ENCODE results near the gene RREB1.

Gene RREB1

GRCh38 chr6:7195339-7196018, 87.7 kb downstream of the RREB1 start:
- DNase-seq (ENCODE audit: low read depth): no peak

DNA sequence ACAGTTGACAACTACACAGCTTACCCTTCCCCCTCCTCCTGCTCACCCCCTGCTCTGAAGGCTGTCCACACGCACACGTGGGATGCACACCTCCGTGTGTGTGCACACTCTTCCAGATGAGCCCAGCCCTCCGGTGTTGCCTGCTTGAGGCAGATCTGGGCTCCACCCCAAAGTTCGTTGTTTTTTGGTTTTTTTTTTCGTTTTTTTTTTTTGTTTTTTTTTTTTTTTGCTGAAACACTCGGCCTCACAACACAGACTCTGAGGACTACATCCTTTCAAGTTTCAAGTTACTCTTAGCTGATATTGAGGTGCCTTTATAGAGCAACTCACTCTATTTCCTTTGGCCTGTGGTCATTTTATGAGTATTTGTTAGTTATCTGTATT, 88.2 kb downstream of the RREB1 start:
- no peak for DNase-seq (ENCODE audit: low read depth)

- DNase-seq (ENCODE audit: low read depth): no peak
These were observed 89.0 kb downstream of the RREB1 start for GRCh38 chr6:7196685-7197283.

- DNase-seq (ENCODE audit: low read depth): no peak
These were observed 90.0 kb downstream of the RREB1 start for GRCh38 chr6:7197747-7198146.

GRCh38 chr6:7198833-7199800, 91.4 kb downstream of the RREB1 start:
- DNase-seq (ENCODE audit: low read depth): no peak

DNA sequence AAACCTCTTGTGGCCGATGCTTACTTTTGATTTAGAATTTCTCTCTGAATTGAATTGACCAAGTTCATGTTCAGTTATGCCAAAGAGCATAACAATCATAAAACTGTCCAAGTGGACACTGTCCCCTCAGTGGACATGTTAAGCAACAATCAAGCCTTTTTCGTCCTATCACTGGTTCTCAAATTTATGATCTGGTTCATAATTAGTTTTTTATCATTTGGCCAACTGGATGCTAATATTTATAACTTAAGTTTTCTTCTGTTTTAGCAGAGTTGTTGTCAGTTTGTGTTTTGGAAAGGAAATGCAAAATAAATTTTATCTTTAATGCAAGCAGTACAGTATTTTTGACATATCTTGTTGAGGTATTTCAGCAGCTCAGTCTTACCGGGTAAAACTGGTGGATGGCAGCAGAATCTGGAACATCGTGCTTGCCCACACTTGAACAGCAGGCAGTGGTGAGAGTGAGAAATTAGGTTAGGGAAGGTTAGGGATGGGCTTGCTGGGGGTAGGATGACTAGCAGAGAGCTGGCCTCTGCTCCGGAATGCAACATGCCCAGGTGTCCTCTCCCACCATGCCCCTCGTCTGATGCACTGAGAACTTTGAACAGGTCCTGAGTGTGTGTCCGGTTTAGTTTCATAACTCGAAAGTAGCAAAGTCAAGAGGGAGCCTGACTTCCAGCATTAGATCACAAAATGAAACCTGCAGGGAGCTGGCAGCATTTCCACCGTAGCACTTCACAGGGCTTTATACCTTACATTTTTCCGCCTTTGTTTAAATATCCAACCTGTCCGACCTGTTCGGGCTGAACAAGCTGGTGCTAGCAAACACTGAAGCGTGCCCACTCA, 93.1 kb downstream of the RREB1 start:
- no peak for DNase-seq (ENCODE audit: low read depth)

- no peak for DNase-seq (ENCODE audit: low read depth)
These were observed 93.6 kb downstream of the RREB1 start for GRCh38 chr6:7201444-7201731.

GRCh38 chr6:7201732-7202541, 94.2 kb downstream of the RREB1 start:
- no peak for DNase-seq (ENCODE audit: low read depth)

DNA sequence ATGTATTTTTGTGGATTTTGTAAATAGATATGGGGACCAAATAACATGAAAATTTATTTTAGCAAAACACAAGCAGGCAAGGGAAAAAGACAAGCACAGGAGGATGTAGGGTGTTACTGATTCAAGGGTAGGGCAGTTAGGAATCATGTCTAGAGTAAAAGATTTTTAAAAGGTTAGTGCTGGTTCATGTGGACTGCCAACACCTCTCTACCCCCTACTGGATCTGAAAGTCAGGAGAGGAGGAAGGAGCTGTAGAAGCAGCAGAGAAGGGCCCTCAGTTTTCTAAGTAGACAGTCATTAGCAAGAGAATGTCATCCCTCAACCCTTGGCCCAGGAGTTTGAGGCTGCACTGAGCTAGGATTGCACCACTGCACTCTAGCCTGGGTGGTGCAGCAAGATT, 95.2 kb downstream of the RREB1 start:
- DNase-seq (ENCODE audit: low read depth): no peak

DNA sequence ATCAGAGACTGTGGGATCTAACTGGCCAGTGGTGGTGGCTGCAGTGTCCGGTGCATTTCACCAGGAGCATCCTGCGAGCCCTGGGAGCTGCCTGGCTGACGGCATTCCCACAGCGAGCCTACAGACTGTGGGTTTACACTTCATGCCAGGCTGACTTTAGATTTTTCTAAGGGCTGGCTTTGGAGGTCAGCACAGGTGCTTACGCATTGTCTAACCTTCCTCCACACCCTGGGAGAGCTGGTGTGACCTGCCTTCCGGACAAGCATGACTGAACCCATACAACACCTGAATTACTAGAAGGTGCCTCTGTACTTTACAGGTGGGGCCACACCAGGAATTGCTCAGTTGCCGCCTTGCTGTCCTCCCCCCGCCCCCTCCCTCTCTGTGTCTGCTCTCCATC, 96.2 kb downstream of the RREB1 start:
- DNase-seq (ENCODE audit: low read depth): no peak

- no peak for DNase-seq (ENCODE audit: low read depth)
These were observed 97.0 kb downstream of the RREB1 start for GRCh38 chr6:7204726-7205125.

DNA sequence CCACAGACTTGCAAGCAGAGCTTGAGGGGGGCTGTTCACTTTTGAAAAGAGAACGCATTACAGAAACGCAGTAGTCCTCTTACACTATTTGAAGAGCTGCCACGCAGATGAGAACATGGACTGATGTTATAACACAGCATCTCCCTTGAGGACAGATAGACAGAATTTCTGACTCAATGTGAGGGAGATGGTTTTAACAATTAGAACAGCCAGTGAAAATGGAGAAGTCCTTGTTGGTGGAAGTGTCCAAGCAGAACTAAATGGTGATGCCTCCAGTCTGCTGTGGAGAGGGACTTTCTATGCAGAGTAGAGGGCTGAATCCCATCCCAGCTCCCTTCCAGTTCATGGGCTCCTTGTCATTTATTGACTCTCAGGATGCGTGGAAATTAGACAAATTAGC, 100.0 kb downstream of the RREB1 start:
- no peak for DNase-seq (ENCODE audit: low read depth)

- DNase-seq (ENCODE audit: low read depth): no peak
These were observed 105.7 kb downstream of the RREB1 start for GRCh38 chr6:7213416-7213815.

GRCh38 chr6:7214468-7214867, 106.7 kb downstream of the RREB1 start:
- DNase-seq (ENCODE audit: low read depth): no peak

GRCh38 chr6:7215131-7215530, 107.4 kb downstream of the RREB1 start:
- no peak for DNase-seq (ENCODE audit: low read depth)

DNA sequence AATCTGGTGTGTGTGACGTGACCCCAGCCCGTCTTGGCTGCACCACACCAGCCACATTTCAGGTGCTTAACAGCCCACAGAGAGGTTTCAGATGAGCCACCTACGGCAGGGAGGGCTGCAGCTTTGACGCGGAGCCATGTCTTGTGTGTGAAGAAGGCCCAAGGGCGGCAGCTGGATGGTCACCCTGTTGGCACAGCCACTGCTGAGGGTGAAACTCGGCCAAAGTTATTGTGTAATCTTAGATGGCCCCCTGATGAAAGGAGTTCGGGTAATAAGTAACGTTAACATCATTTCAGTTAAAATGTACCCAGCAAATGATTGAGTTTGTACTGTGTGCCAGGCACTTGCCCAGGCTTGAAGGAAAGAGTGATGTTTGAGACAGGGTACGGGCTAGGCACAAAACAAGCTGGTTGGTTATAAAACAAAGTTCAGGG, 108.1 kb downstream of the RREB1 start:
- DNase-seq (ENCODE audit: low read depth): no peak

DNA sequence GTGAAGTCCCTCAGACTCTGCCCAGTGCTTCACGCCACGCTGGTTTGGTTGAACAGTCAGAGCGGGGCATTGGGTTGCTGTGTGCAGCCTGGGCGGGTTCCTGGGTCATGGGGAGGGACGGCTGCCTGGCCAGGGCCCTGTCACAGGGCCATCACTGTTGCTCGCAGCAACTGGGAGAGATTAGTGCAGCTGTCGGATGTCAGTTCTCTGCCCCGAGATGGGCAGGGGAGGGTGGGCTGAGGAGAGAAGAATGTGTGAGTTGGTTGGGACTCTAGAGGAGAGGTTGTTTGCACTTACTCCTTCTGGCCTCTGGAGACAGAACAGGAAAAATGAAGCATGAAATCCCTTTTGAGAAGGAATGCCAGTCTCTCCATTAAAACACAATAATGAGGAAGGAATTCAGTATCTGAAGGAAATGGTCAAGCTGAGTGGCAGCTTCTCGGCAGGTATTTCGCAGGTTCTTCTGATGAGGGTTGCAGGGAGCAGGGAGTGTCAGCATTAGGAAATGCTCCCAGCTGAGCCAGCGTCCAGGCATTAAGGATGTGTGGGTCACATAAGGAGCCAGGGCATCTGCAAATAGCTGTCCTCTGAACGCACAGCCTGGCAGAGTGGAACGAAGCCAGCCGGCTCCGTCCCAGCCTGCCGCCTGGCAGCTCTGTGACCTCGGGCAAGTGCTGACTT, 109.3 kb downstream of the RREB1 start:
- no peak for DNase-seq (ENCODE audit: low read depth)

DNA sequence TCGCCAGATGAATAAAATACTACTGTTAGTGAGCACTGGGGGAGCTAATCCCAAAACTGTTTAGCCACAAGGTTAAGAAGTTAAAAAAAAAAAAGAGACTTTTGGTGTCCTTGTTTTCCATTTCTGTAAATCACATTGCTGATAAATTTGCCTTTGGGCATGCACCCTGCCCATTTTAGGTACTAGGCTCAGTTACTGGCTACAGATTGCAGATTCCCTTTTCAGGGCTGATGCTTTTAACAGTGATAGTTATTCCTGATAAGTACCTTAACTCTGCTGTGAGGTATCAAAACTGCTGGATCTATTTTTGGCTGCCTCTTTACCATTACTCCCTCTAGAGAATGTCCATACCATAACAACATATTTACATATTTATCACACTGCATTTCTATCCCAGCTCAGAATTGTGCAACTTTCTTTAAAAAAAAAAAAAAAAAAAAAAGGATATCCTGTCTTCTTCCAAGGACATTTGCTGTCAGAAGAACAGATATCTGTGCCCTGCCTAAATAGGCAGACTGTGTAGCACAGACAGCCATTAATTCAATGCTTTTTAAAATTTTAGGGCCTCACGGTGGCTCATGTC, 110.7 kb downstream of the RREB1 start:
- no peak for DNase-seq (ENCODE audit: low read depth)

GRCh38 chr6:7219310-7219709, 111.5 kb downstream of the RREB1 start:
- DNase-seq (ENCODE audit: low read depth): no peak

DNA sequence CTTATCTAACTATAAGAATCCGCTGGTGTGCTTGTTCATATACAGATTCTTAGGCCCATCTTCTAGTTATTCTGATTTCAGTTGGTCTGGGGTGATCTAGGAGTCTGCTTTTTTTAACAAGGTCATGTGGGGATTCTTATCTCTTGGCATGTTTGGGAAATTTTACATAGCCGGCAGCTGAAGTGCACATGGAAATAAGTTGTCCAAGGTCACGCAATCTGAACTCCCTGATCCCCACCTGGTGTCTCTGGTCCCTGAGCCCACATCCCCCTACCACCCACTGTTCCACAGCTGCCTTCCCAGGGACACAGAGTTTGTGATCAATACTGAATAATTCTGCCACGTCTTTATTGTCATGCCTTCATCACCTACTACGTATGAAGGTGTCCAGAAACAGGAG, 114.4 kb downstream of the RREB1 start:
- DNase-seq (ENCODE audit: low read depth): no peak

Data from activated T-cell treated with anti-CD3 and anti-CD28 coated beads for 1 hour (primary cell).